HG03175 (cell line): ENCODE measurements around the gene SPATA3.
A peak's percentile ranks its signal among the peaks of the same experiment; 100 is the strongest.

Experiments
- ATAC-seq: cut with Tn5 transposase; IDR thresholded peaks from one replicate; pipeline ENCODE4 v1.9.1; 2021; ENCODE audit warnings: mild to moderate bottlenecking, moderate library complexity; ENCODE audit not compliant: unreplicated experiment

SPATA3 gene

GRCh38 chr2:230995821-230996220 is at the start of gene SPATA3:
SPATA3 (plus strand) TSS chr2:230996121; CDS start chr2:230996234, 113 bp downstream.
- ATAC-seq: no peak

GRCh38 chr2:230946429-230947234 is 49.3 kb upstream of the SPATA3 start:
- no peak for ATAC-seq

GRCh38 chr2:230947235-230947576 is 48.7 kb upstream of the SPATA3 start:
- no peak for ATAC-seq

- peak; percentile 24 for ATAC-seq
Measured at GRCh38 chr2:230947908-230948365, 48.0 kb upstream of the SPATA3 start.

- ATAC-seq: peak; percentile 68
Measured at GRCh38 chr2:230949966-230950873, 45.7 kb upstream of the SPATA3 start.

GRCh38 chr2:230950874-230951339 is 45.0 kb upstream of the SPATA3 start:
- ATAC-seq: no peak

- ATAC-seq: no peak
Measured at GRCh38 chr2:230951396-230951795, 44.5 kb upstream of the SPATA3 start.

GRCh38 chr2:230952226-230952956 is 43.5 kb upstream of the SPATA3 start:
- no peak for ATAC-seq

- ATAC-seq: peak; percentile 20
Measured at GRCh38 chr2:230953845-230954244, 42.1 kb upstream of the SPATA3 start.

GRCh38 chr2:230954746-230955145 is 41.2 kb upstream of the SPATA3 start:
- ATAC-seq: no peak

GRCh38 chr2:230955163-230955737 is 40.7 kb upstream of the SPATA3 start:
- no peak for ATAC-seq

- ATAC-seq: peak; percentile 73
Measured at GRCh38 chr2:230956827-230957755, 38.8 kb upstream of the SPATA3 start.

- ATAC-seq: no peak
Measured at GRCh38 chr2:230957756-230958391, 38.0 kb upstream of the SPATA3 start.

GRCh38 chr2:230958820-230959756 is 36.8 kb upstream of the SPATA3 start:
- ATAC-seq: no peak

GRCh38 chr2:230960026-230960425 is 35.9 kb upstream of the SPATA3 start:
- ATAC-seq: no peak

- ATAC-seq: no peak
Measured at GRCh38 chr2:230961091-230961491, 34.8 kb upstream of the SPATA3 start.

- no peak for ATAC-seq
Measured at GRCh38 chr2:230964136-230964730, 31.7 kb upstream of the SPATA3 start.

- ATAC-seq: no peak
Measured at GRCh38 chr2:230967113-230967512, 28.8 kb upstream of the SPATA3 start.
